Endodermal cell (in vitro differentiated cells): Measurements from ENCODE around the gene CABP5. TPM values are rescaled to one million over a fixed set of nuclear protein-coding genes. Genes with fewer than 3 reads are reported as not detected.

Experiments used
- DNase-seq: peaks from one replicate; pipeline ENCODE4 v3.0.0-alpha.2; 2017
- H3K27ac ChIP-seq: 2 replicates; pipeline ENCODE4 v1.5.1; 2013; ENCODE audit warnings: mild to moderate bottlenecking, low read depth, low read length, moderate library complexity
- H3K27me3 ChIP-seq: 2 replicates; pipeline ENCODE4 v1.6.1; 2013; ENCODE audit warnings: mild to moderate bottlenecking, low read length, moderate library complexity; ENCODE audit not compliant: insufficient read depth, control insufficient read depth, poor library complexity, severe bottlenecking
- H3K36me3 ChIP-seq: 2 replicates; pipeline ENCODE4 v1.7.0; 2013; ENCODE audit warnings: mild to moderate bottlenecking, low read length, moderate library complexity; ENCODE audit not compliant: control insufficient read depth, insufficient read depth
- H3K4me1 ChIP-seq: one replicate; pipeline ENCODE4 v1.7.0; 2013; ENCODE audit warnings: low read length; ENCODE audit not compliant: control insufficient read depth, insufficient read depth
- H3K4me3 ChIP-seq: 2 replicates; pipeline ENCODE4 v1.5.1; 2013; ENCODE audit warnings: mild to moderate bottlenecking, low read length, moderate library complexity
- H3K9ac ChIP-seq: 2 replicates; pipeline ENCODE4 v1.6.1; 2013; ENCODE audit warnings: mild to moderate bottlenecking, low read length, moderate library complexity; ENCODE audit not compliant: poor library complexity, severe bottlenecking; ENCODE audit errors: extremely low read depth
- H3K9me3 ChIP-seq: 2 replicates; pipeline ENCODE4 v1.6.1; 2013; ENCODE audit warnings: mild to moderate bottlenecking, low read length, moderate library complexity; ENCODE audit not compliant: control insufficient read depth
- H3K27ac Mint-ChIP-seq: 2 replicates; pipeline ENCODE4 v1.8.0; 2020; ENCODE audit warnings: mixed read lengths
- H3K27me3 Mint-ChIP-seq: 2 replicates; pipeline ENCODE4 v1.8.0; 2021; ENCODE audit warnings: mild to moderate bottlenecking, mixed read lengths; ENCODE audit not compliant: insufficient read depth
- H3K36me3 Mint-ChIP-seq: 2 replicates; pipeline ENCODE4 v1.8.0; 2020; ENCODE audit warnings: low read depth, mixed read lengths
- H3K4me1 Mint-ChIP-seq: 2 replicates; pipeline ENCODE4 v1.8.0; 2020; ENCODE audit warnings: mixed read lengths
- H3K4me3 Mint-ChIP-seq: 2 replicates; pipeline ENCODE4 v1.8.0; 2020; ENCODE audit warnings: mild to moderate bottlenecking, moderate library complexity, mixed read lengths
- H3K9me3 Mint-ChIP-seq: 2 replicates; pipeline ENCODE4 v1.8.0; 2020; ENCODE audit warnings: mild to moderate bottlenecking, mixed read lengths
- WGBS, 2 experiments: methylation state at CpG; one replicate each; pipeline versions ENCODE4 v1.1.5 to v1.1.7; 2013; ENCODE audit warnings: missing lambda C conversion rate in 2 of 2, mixed read lengths in 1 of 2; ENCODE audit not compliant: insufficient coverage in 1 of 2, insufficient read length in 1 of 2; 5-methylcytosine and 5-hydroxymethylcytosine counted together
- total RNA-seq, 2 donors: library from RNA; stranded (reverse); fragmentation: NEBNext Ultra II Directional in 1 of 2; extraction: Animal tissue kit (Norgen Biotek cat#: 25700) in 1 of 2; gene quantifications; 2 replicates in 1 of 2; 3 replicates in 1 of 2; pipeline ENCODE4 v1.2.1, GENCODE V29; 2021
- TF ChIP-seq, protein P1 (sequence below): fragments of 200-600 bp; sonication (generic); conservative IDR thresholded peaks from 2 replicates; pipeline ENCODE4 v1.5.0; 2021; ENCODE audit warnings: antibody characterized with exemption, mild to moderate bottlenecking

Gene CABP5
- total RNA-seq, 2 donors from 2014 or later: not detected

DNA sequence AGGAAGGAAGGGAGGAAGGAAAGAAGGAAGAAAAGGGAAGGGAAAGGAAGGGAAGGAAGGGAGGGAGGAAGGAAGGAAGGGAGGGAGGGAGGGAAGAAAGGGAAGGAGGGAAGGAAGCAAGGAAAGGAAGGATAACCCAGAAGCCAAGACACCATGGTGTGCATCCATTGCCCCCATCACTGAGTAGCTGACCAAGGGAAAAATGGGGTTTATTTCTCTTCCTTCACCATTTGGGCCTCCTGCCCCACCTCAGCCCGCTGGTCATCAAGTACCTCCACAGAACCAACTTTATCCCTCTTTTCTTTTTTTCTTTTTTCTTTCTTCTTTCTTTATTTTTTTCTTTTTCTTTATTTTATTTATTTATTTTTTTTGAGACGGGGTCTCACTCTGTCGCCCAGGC lies 20.4 kb downstream of the CABP5 start:
- Mint-ChIP-seq H3K9me3 (no peaks in the 10 kb centered on the region), H3K4me3 (no peak overlapping the region), H3K4me1 (no peaks in the 10 kb centered on the region), H3K27ac (no peak overlapping the region), H3K36me3 (no peaks in the 10 kb centered on the region), H3K27me3 (peaks cover 55% of the 10 kb centered on the region)
- Histone ChIP-seq H3K27ac (no peak overlapping the region), H3K4me1 (no peaks in the 10 kb centered on the region), H3K4me3 (no peak overlapping the region), H3K9me3 (no peaks in the 10 kb centered on the region), H3K9ac (no peak overlapping the region), H3K36me3 (no peaks in the 10 kb centered on the region), H3K27me3 (no peaks in the 10 kb centered on the region)
- TF ChIP-seq, protein P1, sequence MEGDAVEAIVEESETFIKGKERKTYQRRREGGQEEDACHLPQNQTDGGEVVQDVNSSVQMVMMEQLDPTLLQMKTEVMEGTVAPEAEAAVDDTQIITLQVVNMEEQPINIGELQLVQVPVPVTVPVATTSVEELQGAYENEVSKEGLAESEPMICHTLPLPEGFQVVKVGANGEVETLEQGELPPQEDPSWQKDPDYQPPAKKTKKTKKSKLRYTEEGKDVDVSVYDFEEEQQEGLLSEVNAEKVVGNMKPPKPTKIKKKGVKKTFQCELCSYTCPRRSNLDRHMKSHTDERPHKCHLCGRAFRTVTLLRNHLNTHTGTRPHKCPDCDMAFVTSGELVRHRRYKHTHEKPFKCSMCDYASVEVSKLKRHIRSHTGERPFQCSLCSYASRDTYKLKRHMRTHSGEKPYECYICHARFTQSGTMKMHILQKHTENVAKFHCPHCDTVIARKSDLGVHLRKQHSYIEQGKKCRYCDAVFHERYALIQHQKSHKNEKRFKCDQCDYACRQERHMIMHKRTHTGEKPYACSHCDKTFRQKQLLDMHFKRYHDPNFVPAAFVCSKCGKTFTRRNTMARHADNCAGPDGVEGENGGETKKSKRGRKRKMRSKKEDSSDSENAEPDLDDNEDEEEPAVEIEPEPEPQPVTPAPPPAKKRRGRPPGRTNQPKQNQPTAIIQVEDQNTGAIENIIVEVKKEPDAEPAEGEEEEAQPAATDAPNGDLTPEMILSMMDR: no peak
- WGBS, 2 experiments: 79% methylated on average over 3 of the region's 3 CpGs; no CpG with 5 or more reads in 1 of the 2 experiments
- no peak for DNase-seq

DNA sequence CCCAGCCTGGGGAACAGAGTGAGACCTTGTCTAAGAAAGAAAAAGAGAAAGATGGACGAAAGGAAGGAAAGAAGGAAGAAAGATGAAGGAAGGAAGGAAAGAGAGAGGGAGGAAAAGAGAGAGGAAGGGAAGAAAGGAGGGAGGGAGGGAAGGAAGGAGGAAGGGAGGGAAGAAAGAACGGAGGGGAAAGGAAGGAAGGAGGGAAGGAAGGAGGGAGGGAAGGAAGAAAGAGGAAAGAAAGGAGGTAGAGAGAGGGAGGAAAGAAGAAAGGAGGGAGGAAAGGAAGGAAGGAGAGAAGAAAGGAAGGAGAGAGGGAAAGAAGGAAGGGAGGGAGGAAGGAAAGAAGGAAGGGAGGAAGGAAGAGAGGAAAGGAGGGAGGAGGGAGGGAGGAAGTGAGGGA lies 20.9 kb downstream of the CABP5 start:
- H3K9me3 Mint-ChIP-seq: no peaks in the 10 kb centered on the region
- Histone ChIP-seq H3K4me3 (no peak overlapping the region), H3K27me3 (no peaks in the 10 kb centered on the region), H3K9me3 (no peaks in the 10 kb centered on the region), H3K27ac (no peak overlapping the region), H3K36me3 (no peaks in the 10 kb centered on the region), H3K4me1 (no peaks in the 10 kb centered on the region), H3K9ac (no peak overlapping the region)
- peaks cover 60% of the 10 kb centered on the region for H3K27me3 Mint-ChIP-seq
- H3K27ac Mint-ChIP-seq: no peak overlapping the region
- TF ChIP-seq, protein P1: no peak
- no peaks in the 10 kb centered on the region for H3K36me3 Mint-ChIP-seq
- DNase-seq: no peak
- WGBS, 2 experiments: 72 to 84% methylated on average over 2 of the region's 2 CpGs
- H3K4me1 Mint-ChIP-seq: no peaks in the 10 kb centered on the region
- no peak overlapping the region for H3K4me3 Mint-ChIP-seq

DNA sequence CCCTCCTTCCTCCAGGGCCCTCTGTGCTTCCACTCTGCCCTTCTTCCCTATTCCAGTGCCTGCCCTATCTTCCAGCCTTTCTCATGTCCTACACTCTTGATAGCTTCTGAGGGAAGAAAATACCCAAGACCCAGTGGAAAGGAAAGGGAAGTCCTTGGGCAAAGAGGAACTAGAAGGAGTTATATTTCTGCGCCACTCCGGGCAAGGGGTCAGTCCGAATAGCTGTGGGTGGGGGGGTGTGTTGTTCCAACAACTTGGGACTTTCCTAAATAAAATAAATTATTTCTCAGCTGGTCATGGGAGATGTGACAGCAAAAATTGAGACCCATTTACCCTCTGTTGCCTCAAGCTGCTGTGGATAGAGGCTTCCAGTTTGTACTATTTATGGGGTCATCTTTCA lies 23.2 kb downstream of the CABP5 start:
- TF ChIP-seq, protein P1: no peak
- WGBS, 2 experiments: 86% methylated on average over 3 of the region's 3 CpGs; no CpG with 5 or more reads in 1 of the 2 experiments
- H3K4me3 Mint-ChIP-seq: no peak overlapping the region

More for the DNA sequence above, 23.2 kb downstream of the CABP5 start:
- Mint-ChIP-seq H3K27me3 (peaks cover 72% of the 10 kb centered on the region), H3K9me3 (no peaks in the 10 kb centered on the region), H3K27ac (no peak overlapping the region), H3K4me1 (no peaks in the 10 kb centered on the region), H3K36me3 (no peaks in the 10 kb centered on the region)
- H3K4me1 ChIP-seq: no peaks in the 10 kb centered on the region
- H3K36me3 ChIP-seq: no peaks in the 10 kb centered on the region
- H3K27ac ChIP-seq: no peak overlapping the region
- no peak overlapping the region for H3K9ac ChIP-seq
- H3K9me3 ChIP-seq: no peaks in the 10 kb centered on the region
- H3K4me3 ChIP-seq: no peak overlapping the region
- DNase-seq: no peak
- peaks cover 5% of the 10 kb centered on the region for H3K27me3 ChIP-seq
